Measurements from ENCODE around the gene TSLP. TPM values are rescaled to one million over a fixed set of nuclear protein-coding genes. Genes with fewer than 3 reads are reported as not detected.

TSLP gene
- total RNA-seq, 1 donor: 0.43 TPM

GRCh38 chr5:111061618-111062017 is 9.9 kb upstream of the TSLP start:
- H3K4me3 ChIP-seq (ENCODE audit: low read depth, low read length): no peak overlapping the region
- no peak for TF ChIP-seq CTCF (IDR thresholded peaks at IDR 0.05; ENCODE audit: insufficient read depth, low read depth, low read length)
- no peak for DNase-seq (ENCODE audit: low read depth)

GRCh38 chr5:111063709-111064322 is 7.7 kb upstream of the TSLP start:
- TF ChIP-seq CTCF (IDR thresholded peaks at IDR 0.05; ENCODE audit: insufficient read depth, low read depth, low read length): peak; percentile 63

DNA sequence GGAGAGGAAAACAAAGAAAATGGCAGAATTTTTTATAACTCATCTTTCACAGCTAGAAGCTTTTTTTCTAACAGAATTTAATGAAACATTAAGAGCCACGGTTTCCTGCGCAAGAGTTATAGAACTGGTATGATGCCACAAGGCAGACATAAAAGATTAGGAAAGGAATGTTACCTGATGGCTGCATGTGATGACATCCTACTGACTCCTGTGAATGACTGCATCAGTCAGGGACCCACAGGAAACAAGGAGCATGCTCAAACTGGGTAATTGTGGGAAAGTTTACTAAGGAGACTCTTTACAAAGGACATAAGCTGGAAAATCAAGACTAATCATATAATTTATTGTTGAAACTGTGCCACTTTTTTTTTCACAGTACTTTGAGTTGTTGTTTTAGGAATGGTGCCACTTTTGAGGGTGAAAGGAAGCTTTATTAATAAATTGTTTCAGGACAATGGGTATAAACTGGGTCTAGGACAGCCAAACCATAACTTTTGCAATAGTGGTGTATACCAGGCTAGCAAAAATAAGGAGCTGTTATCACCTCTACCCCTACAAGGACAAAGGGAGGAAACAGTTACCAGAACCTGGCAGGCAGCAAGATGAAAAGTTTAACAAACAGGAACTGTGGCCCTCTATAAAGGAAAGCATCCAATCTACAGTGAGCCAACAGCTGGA is 5.1 kb upstream of the TSLP start:
- H3K4me3 ChIP-seq (ENCODE audit: low read depth, low read length): no peak overlapping the region
- TF ChIP-seq CTCF (IDR thresholded peaks at IDR 0.05; ENCODE audit: insufficient read depth, low read depth, low read length): no peak
- DNase-seq (ENCODE audit: low read depth): no peak

More at GRCh38 chr5:111063709-111064322, 7.7 kb upstream of the TSLP start:
- peak; percentile 24 for DNase-seq (ENCODE audit: low read depth)
- H3K4me3 ChIP-seq (ENCODE audit: low read depth, low read length): no peak overlapping the region

- DNase-seq (ENCODE audit: low read depth): peak; percentile 19
- no peak overlapping the region for H3K4me3 ChIP-seq (ENCODE audit: low read depth, low read length)
- TF ChIP-seq CTCF (IDR thresholded peaks at IDR 0.05; ENCODE audit: insufficient read depth, low read depth, low read length): no peak
These were observed 3.3 kb upstream of the TSLP start for GRCh38 chr5:111068213-111068612.

DNA sequence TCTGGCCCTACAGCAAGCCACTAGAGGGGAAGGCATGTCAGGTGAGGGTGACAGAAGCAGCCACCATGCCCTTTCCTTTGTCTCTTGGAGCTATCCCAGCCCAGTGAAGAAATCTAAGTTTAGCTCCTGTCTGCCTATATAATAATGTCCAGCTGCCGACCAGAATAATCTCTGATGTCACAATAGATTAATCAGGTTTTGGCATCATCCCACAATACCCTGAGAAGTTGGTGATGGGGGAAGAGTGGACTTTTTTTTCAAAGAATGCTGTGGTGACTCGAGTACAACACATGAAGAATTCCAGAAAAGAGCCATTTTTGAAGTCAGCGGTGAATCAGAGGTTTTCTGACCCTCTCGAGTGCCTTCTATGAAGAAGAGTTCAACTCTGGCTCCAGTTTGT is 1.7 kb upstream of the TSLP start:
- TF ChIP-seq CTCF (IDR thresholded peaks at IDR 0.05; ENCODE audit: insufficient read depth, low read depth, low read length): no peak
- H3K4me3 ChIP-seq (ENCODE audit: low read depth, low read length): no peak overlapping the region
- DNase-seq (ENCODE audit: low read depth): no peak

DNA sequence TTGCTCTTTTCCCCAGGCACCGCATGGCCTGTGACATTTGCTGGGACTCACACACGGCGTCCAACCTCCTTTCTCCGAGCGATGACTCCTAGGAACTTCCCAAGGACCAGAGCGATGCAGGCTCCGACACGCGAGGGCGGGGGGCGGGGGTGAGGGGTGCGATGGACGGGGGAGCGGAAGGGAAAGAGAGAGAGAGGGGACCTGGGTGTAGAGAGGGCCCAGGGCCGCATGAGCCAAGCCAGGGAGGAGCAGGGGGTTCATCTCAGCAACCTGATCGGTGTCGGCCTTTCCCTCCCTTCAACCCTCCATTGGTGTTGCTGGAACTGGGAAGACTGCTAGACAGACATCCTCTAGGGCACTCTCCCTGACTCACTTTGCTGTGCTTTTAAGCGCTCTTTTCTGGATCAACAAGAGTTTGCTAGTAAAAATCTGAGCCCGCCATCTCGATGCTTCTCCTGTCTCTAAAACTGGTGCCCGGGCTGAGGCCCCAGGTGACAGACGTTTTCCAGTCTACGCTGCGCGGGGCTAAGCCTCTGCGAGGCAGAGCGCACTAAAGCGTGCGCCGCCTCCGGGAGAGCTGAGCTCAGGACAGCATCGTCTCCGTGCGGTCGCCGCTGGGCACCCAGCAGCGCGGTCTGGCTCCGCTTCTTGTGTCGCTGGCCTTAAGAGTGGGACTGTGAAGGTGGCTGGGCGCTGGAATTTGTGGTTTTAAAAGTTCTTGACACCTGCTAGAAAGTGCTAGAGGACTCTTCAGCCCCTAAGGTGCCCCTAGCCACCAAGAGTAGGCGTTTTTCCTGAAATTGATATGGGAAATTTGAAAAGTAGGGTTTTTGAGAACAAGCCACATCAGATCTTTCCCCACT is 1.0 kb upstream of the TSLP start:
- peak overlapping the region; percentile 28 for H3K4me3 ChIP-seq (ENCODE audit: low read depth, low read length)
- TF ChIP-seq CTCF (IDR thresholded peaks at IDR 0.05; ENCODE audit: insufficient read depth, low read depth, low read length): no peak

More for the DNA sequence above, 1.0 kb upstream of the TSLP start:
- peak; percentile 10 for DNase-seq (ENCODE audit: low read depth)
